ENCODE results near the gene FBP2. TPM values are rescaled to one million over a fixed set of nuclear protein-coding genes. Genes with fewer than 3 reads are reported as not detected.

The FBP2 gene
- total RNA-seq, 2 donors from 2014 or later: not detected

GRCh38 chr9:94625835-94626234 is 32.2 kb upstream of the FBP2 start:
- no peak overlapping the region for H3K4me3 ChIP-seq
- H3K9me3 ChIP-seq: no peaks in the 10 kb centered on the region
- no peaks in the 10 kb centered on the region for H3K4me1 ChIP-seq
- H3K36me3 ChIP-seq: no peaks in the 10 kb centered on the region
- no peak for DNase-seq (ENCODE audit: low spot score)
- TF ChIP-seq, protein P1, sequence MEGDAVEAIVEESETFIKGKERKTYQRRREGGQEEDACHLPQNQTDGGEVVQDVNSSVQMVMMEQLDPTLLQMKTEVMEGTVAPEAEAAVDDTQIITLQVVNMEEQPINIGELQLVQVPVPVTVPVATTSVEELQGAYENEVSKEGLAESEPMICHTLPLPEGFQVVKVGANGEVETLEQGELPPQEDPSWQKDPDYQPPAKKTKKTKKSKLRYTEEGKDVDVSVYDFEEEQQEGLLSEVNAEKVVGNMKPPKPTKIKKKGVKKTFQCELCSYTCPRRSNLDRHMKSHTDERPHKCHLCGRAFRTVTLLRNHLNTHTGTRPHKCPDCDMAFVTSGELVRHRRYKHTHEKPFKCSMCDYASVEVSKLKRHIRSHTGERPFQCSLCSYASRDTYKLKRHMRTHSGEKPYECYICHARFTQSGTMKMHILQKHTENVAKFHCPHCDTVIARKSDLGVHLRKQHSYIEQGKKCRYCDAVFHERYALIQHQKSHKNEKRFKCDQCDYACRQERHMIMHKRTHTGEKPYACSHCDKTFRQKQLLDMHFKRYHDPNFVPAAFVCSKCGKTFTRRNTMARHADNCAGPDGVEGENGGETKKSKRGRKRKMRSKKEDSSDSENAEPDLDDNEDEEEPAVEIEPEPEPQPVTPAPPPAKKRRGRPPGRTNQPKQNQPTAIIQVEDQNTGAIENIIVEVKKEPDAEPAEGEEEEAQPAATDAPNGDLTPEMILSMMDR (IDR thresholded peaks at IDR 0.05): no peak
- no peak overlapping the region for H3K27ac ChIP-seq
- H3K27me3 ChIP-seq: no peaks in the 10 kb centered on the region

GRCh38 chr9:94624629-94625028 is 31.0 kb upstream of the FBP2 start:
- TF ChIP-seq, protein P1 (IDR thresholded peaks at IDR 0.05): no peak
- H3K27me3 ChIP-seq: no peaks in the 10 kb centered on the region
- H3K4me1 ChIP-seq: no peaks in the 10 kb centered on the region
- H3K9me3 ChIP-seq: no peaks in the 10 kb centered on the region
- no peak overlapping the region for H3K27ac ChIP-seq
- no peak overlapping the region for H3K4me3 ChIP-seq
- DNase-seq (ENCODE audit: low spot score): no peak
- H3K36me3 ChIP-seq: no peaks in the 10 kb centered on the region

- Histone ChIP-seq H3K36me3 (no peaks in the 10 kb centered on the region), H3K4me1 (no peaks in the 10 kb centered on the region), H3K27me3 (no peaks in the 10 kb centered on the region), H3K27ac (no peak overlapping the region), H3K9me3 (no peaks in the 10 kb centered on the region), H3K4me3 (no peak overlapping the region)
- no peak for DNase-seq (ENCODE audit: low spot score)
- TF ChIP-seq, protein P1 (IDR thresholded peaks at IDR 0.05): no peak
Observed at GRCh38 chr9:94623253-94623652, 29.6 kb upstream of the FBP2 start.

GRCh38 chr9:94622087-94622800 is 28.6 kb upstream of the FBP2 start:
- Histone ChIP-seq H3K9me3 (no peaks in the 10 kb centered on the region), H3K4me1 (no peaks in the 10 kb centered on the region), H3K27me3 (no peaks in the 10 kb centered on the region), H3K36me3 (no peaks in the 10 kb centered on the region), H3K4me3 (no peak overlapping the region), H3K27ac (no peak overlapping the region)
- TF ChIP-seq, protein P1 (IDR thresholded peaks at IDR 0.05): no peak
- no peak for DNase-seq (ENCODE audit: low spot score)

DNA sequence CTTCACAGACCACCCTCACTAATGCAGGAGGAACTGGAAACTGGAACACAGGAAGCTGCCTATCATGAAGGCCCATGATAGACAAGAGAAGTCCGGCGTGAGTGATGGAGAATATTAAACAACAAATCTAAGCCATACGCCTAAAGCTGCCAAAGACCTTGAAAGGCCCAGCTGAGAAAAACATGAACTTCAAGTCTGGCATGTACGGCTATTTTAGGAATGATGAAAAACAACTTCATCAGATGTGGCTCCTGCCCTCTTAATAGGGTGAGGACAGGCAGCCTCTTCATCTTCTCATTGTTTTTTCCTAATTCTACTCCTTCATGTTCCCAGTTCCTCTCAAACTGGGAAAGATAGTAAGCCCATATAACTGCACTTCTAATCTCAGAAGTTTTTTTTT is 25.4 kb upstream of the FBP2 start:
- H3K4me1 ChIP-seq: no peaks in the 10 kb centered on the region
- no peak for DNase-seq (ENCODE audit: low spot score)
- H3K27ac ChIP-seq: no peak overlapping the region
- no peaks in the 10 kb centered on the region for H3K27me3 ChIP-seq
- TF ChIP-seq, protein P1 (IDR thresholded peaks at IDR 0.05): no peak
- no peaks in the 10 kb centered on the region for H3K9me3 ChIP-seq
- H3K36me3 ChIP-seq: no peaks in the 10 kb centered on the region
- H3K4me3 ChIP-seq: no peak overlapping the region

DNA sequence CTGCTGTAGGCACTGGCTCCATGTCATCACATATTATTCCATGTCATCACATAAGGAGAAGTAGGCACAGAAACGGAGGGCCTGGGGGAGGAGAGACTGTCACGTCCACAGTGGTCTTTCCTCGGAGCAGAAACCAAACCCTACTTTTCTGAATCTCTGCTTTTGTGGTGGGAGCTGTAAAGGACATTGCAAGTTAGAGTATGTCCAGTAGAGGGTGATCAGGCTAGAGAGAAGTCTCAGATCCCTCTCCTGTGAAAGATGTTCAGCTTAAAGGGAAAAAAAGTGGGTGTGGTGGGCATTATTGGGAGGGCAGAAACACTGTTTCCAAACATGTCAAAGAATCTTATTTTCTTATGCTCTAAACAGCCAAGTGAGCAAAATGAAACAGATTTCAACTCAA is 19.4 kb upstream of the FBP2 start:
- no peaks in the 10 kb centered on the region for H3K9me3 ChIP-seq
- no peaks in the 10 kb centered on the region for H3K27me3 ChIP-seq
- H3K36me3 ChIP-seq: no peaks in the 10 kb centered on the region
- no peaks in the 10 kb centered on the region for H3K4me1 ChIP-seq
- no peak for DNase-seq (ENCODE audit: low spot score)
- no peak overlapping the region for H3K27ac ChIP-seq
- H3K4me3 ChIP-seq: no peak overlapping the region
- TF ChIP-seq, protein P1 (IDR thresholded peaks at IDR 0.05): no peak
